HG02678 (cell line): Measurements from ENCODE around the gene NSUN2.
"Not testable (repeated sequence)": the region's sequence is repeated elsewhere in the genome, so short reads cannot be mapped to it uniquely, and the experiment has no call there.

ENCODE experiments used
- ATAC-seq: cut with Tn5 transposase; IDR thresholded peaks from one replicate; pipeline ENCODE4 v1.9.1; 2021; ENCODE audit warnings: mild to moderate bottlenecking, moderate library complexity; ENCODE audit not compliant: unreplicated experiment

Gene NSUN2

GRCh38 chr5:6645571-6646362, 12.9 kb upstream of the NSUN2 start:
- not testable (repeated sequence) for ATAC-seq

- ATAC-seq = no peak
Observed at GRCh38 chr5:6644794-6645241, 12.0 kb upstream of the NSUN2 start.

GRCh38 chr5:6642655-6643054, 9.8 kb upstream of the NSUN2 start:
- no peak for ATAC-seq

GRCh38 chr5:6638236-6638635, 5.4 kb upstream of the NSUN2 start:
- no peak for ATAC-seq

- no peak for ATAC-seq
Observed at GRCh38 chr5:6637590-6637989, 4.7 kb upstream of the NSUN2 start.

- no peak for ATAC-seq
Observed at GRCh38 chr5:6637022-6637421, 4.2 kb upstream of the NSUN2 start.

- ATAC-seq = no peak
Observed at GRCh38 chr5:6636293-6636692, 3.4 kb upstream of the NSUN2 start.

- no peak for ATAC-seq
Observed at GRCh38 chr5:6634788-6635430, 2.1 kb upstream of the NSUN2 start.

GRCh38 chr5:6634306-6634705, 1.5 kb upstream of the NSUN2 start:
- no peak for ATAC-seq

- ATAC-seq = peak; percentile 52
Observed at GRCh38 chr5:6633469-6634245, 813 bp upstream of the NSUN2 start.

GRCh38 chr5:6632324-6632887, 438 bp downstream of the NSUN2 start:
- peak; percentile 28 for ATAC-seq

GRCh38 chr5:6631441-6631840, 1.4 kb downstream of the NSUN2 start:
- ATAC-seq = no peak

- no peak for ATAC-seq
Observed at GRCh38 chr5:6626508-6626907, 6.3 kb downstream of the NSUN2 start.

- no peak for ATAC-seq
Observed at GRCh38 chr5:6623941-6624340, 8.9 kb downstream of the NSUN2 start.

- ATAC-seq = no peak
Observed at GRCh38 chr5:6623228-6623627, 9.6 kb downstream of the NSUN2 start.

GRCh38 chr5:6616632-6617031, 16.2 kb downstream of the NSUN2 start:
- no peak for ATAC-seq

GRCh38 chr5:6615034-6615815, 17.6 kb downstream of the NSUN2 start:
- no peak for ATAC-seq

GRCh38 chr5:6611334-6612256, 21.2 kb downstream of the NSUN2 start:
- no peak for ATAC-seq

GRCh38 chr5:6608016-6608415, 24.8 kb downstream of the NSUN2 start:
- no peak for ATAC-seq

GRCh38 chr5:6607559-6607936, 25.3 kb downstream of the NSUN2 start:
- no peak for ATAC-seq
